Measurements from ENCODE around the gene SMPDL3A.

- TF ChIP-seq POLR2AphosphoS5 (IDR thresholded peaks at IDR 0.05; ENCODE audit: borderline replicate concordance, low read depth, low read length): no peak
- TF ChIP-seq EZH2 (IDR thresholded peaks at IDR 0.05): no peak
Measured at GRCh38 chr6:122740091-122740490, 49.0 kb upstream of the SMPDL3A start.

Measured in SK-N-MC (cell line).